WERI-Rb-1 (cell line): ENCODE data around the gene SLC25A39.
"Not testable (repeated sequence)": the region's sequence is repeated elsewhere in the genome, so short reads cannot be mapped to it uniquely, and the experiment has no call there.

Source experiments
- DNase-seq: peaks from one replicate; pipeline ENCODE4 v3.0.0-alpha.2; 2020
- H3K27ac ChIP-seq: fragments of 250-450 bp; sonication (Bioruptor Pico); 2 replicates; pipeline ENCODE4 v1.5.1; 2020; ENCODE audit warnings: mild to moderate bottlenecking, moderate library complexity
- H3K27me3 ChIP-seq: fragments of 250-450 bp; sonication (Bioruptor Pico); 2 replicates; pipeline ENCODE4 v1.5.1; 2021; ENCODE audit warnings: mild to moderate bottlenecking, low read depth, moderate library complexity; ENCODE audit not compliant: insufficient read depth, severe bottlenecking
- H3K36me3 ChIP-seq: fragments of 250-450 bp; sonication (Bioruptor Pico); 2 replicates; pipeline ENCODE4 v1.5.1; 2020; ENCODE audit warnings: mild to moderate bottlenecking, moderate library complexity
- H3K4me3 ChIP-seq: 2 replicates; pipeline ENCODE4 v1.5.1; 2011; ENCODE audit warnings: low read depth, mild to moderate bottlenecking, control low read depth, low read length
- H3K9me3 ChIP-seq: fragments of 250-450 bp; sonication (Bioruptor Pico); 2 replicates; pipeline ENCODE4 v1.5.1; 2021; ENCODE audit warnings: mild to moderate bottlenecking, moderate library complexity; ENCODE audit not compliant: severe bottlenecking
- CTCF ChIP-seq: IDR thresholded peaks from 2 replicates; pipeline ENCODE4 v1.5.1; 2011; ENCODE audit warnings: low read depth, mild to moderate bottlenecking, control low read depth, inconsistent platforms, low read length

SLC25A39 gene

DNA sequence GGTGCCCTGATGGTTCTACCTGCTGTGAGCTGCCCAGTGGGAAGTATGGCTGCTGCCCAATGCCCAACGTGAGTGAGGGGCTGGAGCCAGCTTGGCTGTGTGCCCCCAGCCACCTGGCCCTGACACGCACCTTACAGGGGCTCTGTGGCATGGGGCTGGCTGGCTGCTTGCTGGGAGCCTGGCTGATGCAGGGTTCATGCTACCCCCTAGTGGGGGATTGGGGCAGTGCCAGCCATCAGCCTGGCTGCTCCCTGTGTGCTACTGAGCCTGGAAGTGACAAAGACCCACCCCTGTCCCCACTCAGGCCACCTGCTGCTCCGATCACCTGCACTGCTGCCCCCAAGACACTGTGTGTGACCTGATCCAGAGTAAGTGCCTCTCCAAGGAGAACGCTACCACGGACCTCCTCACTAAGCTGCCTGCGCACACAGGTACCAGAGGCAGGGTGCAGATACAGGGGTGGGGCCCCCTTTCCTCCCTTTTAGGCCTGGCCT is 26.2 kb upstream of the SLC25A39 start:
- Histone ChIP-seq H3K4me3 (no peak overlapping the region), H3K27me3 (no peaks in the 10 kb centered on the region), H3K36me3 (peaks cover 42% of the 10 kb centered on the region), H3K9me3 (no peaks in the 10 kb centered on the region), H3K27ac (no peak overlapping the region)
- DNase-seq, result peak; percentile 88
- peak; percentile 100 for TF ChIP-seq CTCF

DNA sequence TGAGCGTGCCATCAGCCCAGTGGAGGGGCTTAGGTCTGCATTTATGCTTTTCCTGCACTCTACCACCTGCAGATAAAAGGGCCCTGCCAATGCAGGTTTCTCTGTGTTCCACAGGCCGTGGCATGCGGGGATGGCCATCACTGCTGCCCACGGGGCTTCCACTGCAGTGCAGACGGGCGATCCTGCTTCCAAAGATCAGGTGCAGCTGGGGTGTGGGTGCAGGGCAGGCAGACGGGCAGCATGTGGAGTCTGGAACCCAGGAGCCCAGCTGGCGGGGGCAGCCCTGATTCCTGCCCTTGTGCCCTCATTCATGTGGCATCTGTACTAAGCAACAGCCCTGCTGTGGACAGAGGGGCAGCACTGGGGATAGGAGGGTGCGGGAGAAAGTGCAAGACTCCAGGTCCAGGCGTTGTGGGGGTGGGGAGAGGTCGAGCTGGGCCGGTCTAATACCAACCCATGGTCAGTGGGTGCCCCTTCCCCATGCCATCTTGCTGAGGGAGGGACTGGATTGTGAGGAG is 25.0 kb upstream of the SLC25A39 start:
- peak; percentile 10 for DNase-seq
- TF ChIP-seq CTCF, result no peak
- Histone ChIP-seq H3K4me3 (no peak overlapping the region), H3K27me3 (no peaks in the 10 kb centered on the region), H3K9me3 (no peaks in the 10 kb centered on the region), H3K27ac (no peak overlapping the region), H3K36me3 (peaks cover 32% of the 10 kb centered on the region)

DNA sequence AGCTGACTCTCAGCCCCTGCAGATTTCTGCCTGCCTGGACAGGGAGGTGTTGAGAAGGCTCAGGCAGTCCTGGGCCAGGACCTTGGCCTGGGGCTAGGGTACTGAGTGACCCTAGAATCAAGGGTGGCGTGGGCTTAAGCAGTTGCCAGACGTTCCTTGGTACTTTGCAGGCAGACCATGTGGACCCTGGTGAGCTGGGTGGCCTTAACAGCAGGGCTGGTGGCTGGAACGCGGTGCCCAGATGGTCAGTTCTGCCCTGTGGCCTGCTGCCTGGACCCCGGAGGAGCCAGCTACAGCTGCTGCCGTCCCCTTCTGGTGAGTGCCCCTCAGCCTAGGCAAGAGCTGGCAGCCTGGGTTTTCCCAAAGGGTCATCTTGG is 24.4 kb upstream of the SLC25A39 start:
- Histone ChIP-seq H3K4me3 (no peak overlapping the region), H3K9me3 (no peaks in the 10 kb centered on the region), H3K27ac (no peak overlapping the region), H3K36me3 (peaks cover 32% of the 10 kb centered on the region), H3K27me3 (no peaks in the 10 kb centered on the region)
- DNase-seq, result no peak
- no peak for TF ChIP-seq CTCF

DNA sequence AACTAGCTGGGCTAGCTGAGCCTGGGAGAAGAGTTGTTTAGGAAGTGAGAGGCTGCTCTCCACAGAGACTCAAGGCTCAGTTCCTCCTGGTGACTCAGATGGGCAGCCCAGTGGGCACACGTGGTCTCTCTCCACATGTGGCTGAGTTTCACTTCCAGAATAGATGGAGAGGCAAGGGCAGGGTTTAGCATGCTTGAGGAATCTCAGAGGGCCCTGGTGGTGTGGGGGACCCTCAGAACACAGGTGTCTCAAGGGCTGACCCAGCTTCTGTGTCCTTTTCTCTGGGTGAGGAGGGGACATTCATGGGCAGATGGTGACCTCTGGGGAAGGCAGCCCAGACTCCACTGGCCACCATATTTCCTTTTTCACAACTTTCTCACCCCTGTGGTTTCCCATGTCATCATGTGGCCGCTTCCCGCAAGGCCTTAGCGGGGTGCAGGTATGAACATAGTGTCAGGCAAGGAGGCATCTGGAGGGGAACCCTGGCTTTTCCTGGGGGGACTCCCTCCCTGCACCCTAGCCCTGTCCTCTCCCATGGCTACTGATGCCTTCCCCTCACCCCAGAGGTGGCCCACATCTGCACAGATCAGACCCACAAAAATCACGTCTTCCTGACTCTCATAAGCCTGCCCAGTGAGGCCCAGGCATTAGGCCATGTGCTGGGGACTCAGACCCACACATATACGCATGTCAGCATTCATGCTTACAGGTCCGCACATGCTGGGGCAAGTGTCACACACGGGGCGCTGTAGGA is 23.8 kb upstream of the SLC25A39 start:
- Histone ChIP-seq H3K4me3 (no peak overlapping the region), H3K27me3 (no peaks in the 10 kb centered on the region), H3K27ac (no peak overlapping the region), H3K9me3 (no peaks in the 10 kb centered on the region), H3K36me3 (peaks cover 32% of the 10 kb centered on the region)
- DNase-seq, result peak; percentile 10
- no peak for TF ChIP-seq CTCF

GRCh38 chr17:44347206-44348055 is 22.8 kb upstream of the SLC25A39 start:
- not testable (repeated sequence) for H3K9me3 ChIP-seq, H3K27ac ChIP-seq, H3K27me3 ChIP-seq, DNase-seq, H3K4me3 ChIP-seq
- peaks cover 26% of the 10 kb centered on the region for H3K36me3 ChIP-seq
